Stimulated activated CD8-positive, alpha-beta memory T cell treated with anti-CD3 and anti-CD28 coated beads, Interleukin-12 subunit alpha, Interleukin-12 subunit beta, amount 100 ng/mL, for 24 hours (primary cell): Measurements from ENCODE around the gene TEX2.

ENCODE experiments used
- DNase-seq: peaks from one replicate; pipeline ENCODE4 v3.0.0-alpha.2; 2020; ENCODE audit errors: extremely low read depth

TEX2 gene

GRCh38 chr17:64269687-64270649 lies 6.9 kb upstream of the TEX2 start:
- no peak for DNase-seq

DNA sequence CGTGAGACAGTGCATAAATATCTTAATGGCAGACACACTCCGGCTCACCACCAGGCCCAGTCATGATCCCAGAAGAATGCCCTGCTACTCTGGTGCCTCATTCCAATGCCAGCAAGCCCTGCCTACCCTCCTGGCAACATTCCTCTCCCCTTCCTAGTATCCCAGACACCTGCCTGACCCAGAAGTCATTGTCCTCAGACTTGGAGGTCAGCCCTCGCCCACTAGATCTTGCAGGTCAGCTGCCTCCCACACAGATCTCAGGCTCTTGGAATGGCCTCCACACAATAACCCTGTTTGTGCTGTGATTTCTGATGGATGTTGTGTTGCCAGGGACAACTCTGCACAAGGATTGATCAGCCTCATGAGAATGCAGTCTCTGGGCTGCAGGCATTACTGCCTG lies 1.8 kb upstream of the TEX2 start:
- no peak for DNase-seq

- no peak for DNase-seq
Observed at GRCh38 chr17:64262198-64262999, 661 bp downstream of the TEX2 start.

DNA sequence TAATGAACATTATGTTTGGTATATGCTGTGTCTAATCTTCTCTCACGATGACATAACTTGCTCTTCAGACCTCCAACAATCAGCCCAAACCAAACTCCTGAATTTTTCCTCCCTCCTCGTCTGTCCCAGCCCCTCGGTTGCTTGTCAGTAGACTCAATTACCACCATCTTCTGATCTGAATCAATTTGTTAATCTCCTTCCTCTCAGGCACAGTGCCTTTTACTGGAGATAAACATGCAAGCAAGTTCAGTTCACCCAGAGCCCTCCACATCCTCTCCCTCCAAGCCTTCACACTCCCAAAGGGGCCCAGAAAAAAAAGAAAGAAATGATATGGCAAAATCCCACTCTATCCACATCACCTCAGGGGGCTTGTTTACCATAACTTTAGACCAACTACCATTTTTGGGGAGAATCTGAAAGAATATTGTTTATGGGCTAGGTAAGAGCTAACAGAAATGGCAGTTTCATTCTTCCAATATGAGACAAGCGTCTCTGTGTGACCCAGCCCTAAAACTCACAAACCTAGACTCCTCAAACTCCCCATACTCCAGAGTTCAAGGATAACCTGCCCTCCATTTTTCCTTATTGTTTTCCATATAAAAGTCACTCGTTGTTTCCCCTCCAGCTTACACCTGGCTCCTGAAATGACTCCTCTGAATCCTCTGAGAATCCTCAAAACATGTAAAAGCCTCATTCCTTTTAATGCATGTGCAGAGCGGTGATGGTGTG lies 1.5 kb downstream of the TEX2 start:
- no peak for DNase-seq

GRCh38 chr17:64260886-64261285 lies 2.2 kb downstream of the TEX2 start:
- no peak for DNase-seq

- DNase-seq: no peak
Observed at GRCh38 chr17:64259922-64260321, 3.1 kb downstream of the TEX2 start.

- DNase-seq: no peak
Observed at GRCh38 chr17:64259426-64259825, 3.6 kb downstream of the TEX2 start.

- DNase-seq: no peak
Observed at GRCh38 chr17:64256913-64257807, 5.9 kb downstream of the TEX2 start.

- no peak for DNase-seq
Observed at GRCh38 chr17:64255764-64256163, 7.3 kb downstream of the TEX2 start.

DNA sequence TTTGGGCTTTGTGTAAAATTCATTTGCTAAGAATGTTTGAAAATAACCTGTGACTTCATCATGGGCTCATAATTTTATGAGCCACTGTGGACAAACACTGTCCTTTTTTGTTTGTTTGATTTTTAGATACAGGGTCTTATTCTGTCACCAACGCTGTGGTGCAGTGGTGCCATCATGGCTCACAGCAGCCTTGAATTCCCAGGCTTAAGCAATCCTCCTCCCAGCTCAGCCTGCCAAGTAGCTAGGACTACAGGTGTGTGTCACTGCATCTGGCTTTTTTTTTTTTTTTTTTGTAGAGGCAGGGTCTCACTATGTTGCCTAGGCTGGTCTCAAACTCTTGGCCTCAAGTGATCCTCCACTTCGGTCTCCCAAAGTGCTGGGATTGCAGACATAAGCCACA lies 8.3 kb downstream of the TEX2 start:
- no peak for DNase-seq

- no peak for DNase-seq
Observed at GRCh38 chr17:64253470-64253869, 9.6 kb downstream of the TEX2 start.

DNA sequence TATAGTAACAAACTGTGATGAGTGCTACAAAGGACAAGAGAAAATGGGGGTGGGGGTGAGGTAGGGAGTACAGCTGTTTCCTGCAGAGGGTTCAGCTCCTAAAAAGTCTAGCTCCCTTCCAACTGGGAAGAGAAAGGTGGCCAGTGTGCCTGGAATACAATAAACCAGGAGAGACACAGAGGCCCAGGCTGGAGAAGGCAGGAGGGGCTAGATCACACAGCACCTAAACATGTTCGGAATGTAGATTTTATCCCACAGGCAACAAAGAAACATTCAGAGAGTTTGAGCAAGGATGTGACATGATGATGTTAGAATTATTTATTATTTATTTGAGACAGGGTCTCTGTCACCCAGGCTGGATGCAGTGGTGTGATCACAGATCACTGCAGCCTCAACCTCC lies 10.2 kb downstream of the TEX2 start:
- no peak for DNase-seq

DNA sequence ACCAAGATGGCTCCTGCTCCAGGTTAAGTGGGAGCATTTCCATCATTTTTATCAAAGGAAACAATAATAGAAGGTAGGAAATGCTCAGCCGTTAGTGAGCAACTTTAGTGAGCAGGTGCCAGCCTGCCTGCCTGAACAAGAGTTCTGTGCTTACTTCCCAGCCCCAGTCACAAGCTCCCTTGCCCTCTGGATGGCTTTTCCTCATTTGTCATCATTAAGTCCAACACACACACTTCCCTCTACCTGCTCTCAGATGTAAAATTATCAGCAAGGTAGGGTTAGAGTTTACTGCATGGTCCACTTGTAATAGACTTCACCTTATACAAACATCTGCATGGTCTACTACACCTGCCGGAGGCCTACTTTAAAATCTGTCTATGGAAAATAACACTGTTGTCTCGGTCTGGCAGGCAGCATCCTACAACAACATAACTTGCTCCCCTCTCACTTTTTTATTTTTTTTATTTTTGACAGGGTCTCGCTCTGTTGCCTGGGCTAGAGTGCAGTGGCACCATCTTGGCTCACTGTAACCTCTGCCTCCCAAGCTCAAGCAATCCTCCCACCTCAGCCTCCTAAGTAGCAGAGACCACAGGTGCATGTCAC lies 12.7 kb downstream of the TEX2 start:
- no peak for DNase-seq

DNA sequence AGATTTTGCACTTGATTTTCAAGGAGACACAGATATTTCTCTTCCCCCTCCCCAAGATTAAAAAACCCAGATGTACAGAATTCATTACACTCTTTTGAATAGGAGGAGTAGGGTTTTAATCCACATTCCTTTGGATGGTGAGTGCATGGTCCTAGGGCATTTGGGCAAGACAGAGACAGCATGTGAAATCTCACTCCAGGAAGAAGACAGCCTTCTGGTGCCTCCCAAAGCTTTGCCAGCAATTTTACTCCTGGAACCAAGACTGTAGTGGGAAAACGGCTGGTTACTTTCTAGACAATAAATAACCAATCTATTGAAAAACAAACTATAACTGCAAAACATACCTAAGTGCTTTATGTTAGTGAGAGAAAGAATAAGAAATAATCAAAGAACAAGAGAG lies 15.2 kb downstream of the TEX2 start:
- DNase-seq: no peak

GRCh38 chr17:64245218-64246145 lies 17.6 kb downstream of the TEX2 start:
- DNase-seq: no peak

DNA sequence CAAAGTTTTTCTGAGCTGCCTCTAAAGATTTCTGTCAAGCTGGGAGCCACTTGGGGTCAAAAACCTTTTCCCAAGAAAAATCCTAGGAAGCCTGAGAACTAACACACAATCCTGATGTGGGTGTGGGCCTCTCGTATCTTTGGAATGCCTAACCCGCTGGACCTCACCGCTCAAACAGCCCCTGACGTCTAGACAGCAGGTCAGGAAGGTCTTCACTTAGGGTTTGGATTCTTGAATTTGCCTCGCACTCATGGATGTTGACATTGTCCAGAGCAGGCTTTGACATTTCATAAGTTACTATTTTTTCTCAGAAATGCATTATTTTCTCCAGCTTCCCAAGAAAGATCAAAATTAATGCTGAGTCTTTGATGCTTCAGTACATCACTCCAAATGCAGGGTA lies 18.9 kb downstream of the TEX2 start:
- DNase-seq: no peak

DNA sequence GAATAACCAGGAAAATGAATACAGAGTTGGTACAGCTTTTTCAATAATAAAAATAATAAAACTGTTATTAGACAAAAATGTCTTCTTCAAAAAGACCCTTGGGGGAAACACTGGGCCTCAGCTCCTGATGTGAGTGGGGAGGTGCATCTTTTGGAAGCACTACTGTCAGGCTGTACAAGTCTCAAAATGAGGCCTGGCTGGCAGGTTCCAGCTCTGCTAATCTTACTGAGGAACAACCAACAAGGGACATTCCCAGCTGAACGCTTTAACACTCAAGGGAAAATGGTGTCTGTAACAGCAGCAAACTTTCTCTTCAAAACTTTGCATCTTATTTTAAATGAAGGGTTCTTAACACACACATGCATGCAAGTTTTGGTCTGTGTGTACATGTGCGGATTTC lies 19.7 kb downstream of the TEX2 start:
- no peak for DNase-seq

DNA sequence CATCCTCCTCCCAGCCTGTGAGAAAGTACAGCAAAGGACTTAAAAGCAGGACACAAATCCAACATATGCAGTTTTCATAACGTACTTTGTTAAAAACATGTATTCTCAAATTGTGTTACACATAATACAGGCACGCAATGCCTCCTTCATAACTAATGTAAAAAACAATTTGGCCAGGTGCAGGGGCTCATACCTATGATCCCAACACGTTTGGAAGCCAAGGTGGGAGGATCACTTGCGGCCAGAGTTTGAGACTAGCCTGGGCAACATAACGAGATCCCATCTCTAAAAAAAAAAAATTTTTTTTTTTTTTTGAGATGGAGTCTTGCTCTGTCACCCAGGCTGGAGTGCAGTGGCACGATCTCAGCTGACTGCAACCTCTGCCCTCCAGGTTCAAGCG lies 20.4 kb downstream of the TEX2 start:
- no peak for DNase-seq

GRCh38 chr17:64240741-64241347 lies 22.2 kb downstream of the TEX2 start:
- no peak for DNase-seq
